SK-N-SH (cell line): ENCODE measurements around the gene HK1. TPM values are rescaled to one million over a fixed set of nuclear protein-coding genes. Genes with fewer than 3 reads are reported as not detected.

Experiments
- CTCF ChIA-PET: fragments of 300-600, 350-600 bp; formaldehyde crosslinking; extraction: SDS; loops from one replicate; lab custom pipeline; 2021; lab: Yijun Ruan, JAX
- POLR2A ChIA-PET: fragments of 350-600 bp; sonication (Branson Sonifier 250); formaldehyde crosslinking; extraction: SDS; loops from one replicate; lab custom pipeline; 2020; ENCODE audit warnings: antibody characterized with exemption, inconsistent platforms; lab: Yijun Ruan, JAX
- DNase-seq: peaks from one replicate; pipeline ENCODE4 v3.0.0; 2012
- H2AFZ ChIP-seq: fragments of 200-600 bp; sonication (generic); 2 replicates; pipeline ENCODE4 v1.8.1; 2016; ENCODE audit warnings: antibody characterized with exemption, mild to moderate bottlenecking, low read depth
- H3F3A ChIP-seq: fragments of 200-600 bp; sonication (generic); replicated peaks from 2 replicates; pipeline ENCODE3; 2016; ENCODE audit warnings: antibody characterized with exemption, mild to moderate bottlenecking; ENCODE audit not compliant: insufficient read depth
- H3K27ac ChIP-seq, 2 experiments: fragments of 200-500 bp in 1 of 2; fragments of 200-600 bp in 1 of 2; sonication (Bioruptor generic) in 1 of 2; sonication (generic), shearing (Covaris generic) in 1 of 2; 2 replicates each; pipeline versions ENCODE4 v1.5.1 to v1.6.1; 2014 to 2016; ENCODE audit warnings: low read depth in 2 of 2, inconsistent platforms in 1 of 2, low read length in 1 of 2, mild to moderate bottlenecking in 1 of 2, mixed read lengths in 1 of 2
- H3K27me3 ChIP-seq: fragments of 200-600 bp; sonication (generic), shearing (Covaris generic); 2 replicates; pipeline ENCODE4 v1.6.1; 2016; ENCODE audit warnings: mixed run types; ENCODE audit not compliant: insufficient read depth
- H3K36me3 ChIP-seq, 2 experiments: fragments of 200-500 bp in 1 of 2; fragments of 200-600 bp in 1 of 2; sonication (Bioruptor generic) in 1 of 2; sonication (generic) in 1 of 2; replicated peaks in 1 of 2; 2 replicates each; pipeline versions ENCODE3 to v1.5.1; 2014 to 2016; ENCODE audit warnings: low read length in 1 of 2, mild to moderate bottlenecking in 1 of 2; ENCODE audit not compliant: insufficient read depth in 2 of 2, control insufficient read depth in 1 of 2
- H3K4me1 ChIP-seq, 2 experiments: fragments of 200-500 bp in 1 of 2; fragments of 200-600 bp in 1 of 2; sonication (Bioruptor generic) in 1 of 2; sonication (generic), shearing (Covaris generic) in 1 of 2; 2 replicates each; pipeline versions ENCODE4 v1.5.1 to v1.6.1; 2014 to 2016; ENCODE audit warnings: low read depth in 1 of 2, low read length in 1 of 2, mixed run types in 1 of 2; ENCODE audit not compliant: insufficient read depth in 2 of 2, control insufficient read depth in 1 of 2
- H3K4me2 ChIP-seq: fragments of 200-600 bp; sonication (generic), shearing (Covaris generic); 2 replicates; pipeline ENCODE4 v1.6.1; 2017; ENCODE audit warnings: mixed run types
- H3K4me3 ChIP-seq, 2 experiments: fragments of 200-500 bp in 1 of 2; fragments of 200-600 bp in 1 of 2; sonication (Bioruptor generic) in 1 of 2; sonication (generic), shearing (Covaris generic) in 1 of 2; 2 replicates each; pipeline versions ENCODE4 v1.5.1 to v1.8.1; 2014 to 2016; ENCODE audit warnings: low read depth in 2 of 2, inconsistent platforms in 1 of 2, low read length in 1 of 2, mild to moderate bottlenecking in 1 of 2, mixed read lengths in 1 of 2, moderate library complexity in 1 of 2
- H3K79me2 ChIP-seq: fragments of 200-600 bp; sonication (generic); 2 replicates; pipeline ENCODE4 v1.8.1; 2017; ENCODE audit warnings: mild to moderate bottlenecking; ENCODE audit not compliant: insufficient read depth
- H3K9ac ChIP-seq: fragments of 200-600 bp; sonication (generic); 2 replicates; pipeline ENCODE4 v1.6.1; 2017; ENCODE audit warnings: mixed run types
- H3K9me2 ChIP-seq: fragments of 200-600 bp; sonication (generic); 2 replicates; pipeline ENCODE4 v1.6.1; 2017; ENCODE audit warnings: mixed run types
- H3K9me3 ChIP-seq: fragments of 200-600 bp; sonication (generic); 2 replicates; pipeline ENCODE4 v1.6.1; 2017; ENCODE audit warnings: mixed run types, mild to moderate bottlenecking, moderate library complexity
- H4K20me1 ChIP-seq: fragments of 200-600 bp; sonication (generic); 2 replicates; pipeline ENCODE4 v1.6.1; 2017; ENCODE audit warnings: mild to moderate bottlenecking, mixed run types; ENCODE audit not compliant: insufficient read depth
- CHD2 ChIP-seq: fragments of 150-350 bp; IDR thresholded peaks from 2 replicates; pipeline ENCODE4 v1.6.1; 2018; ENCODE audit warnings: low read length; ENCODE audit not compliant: partially characterized antibody
- CTCF ChIP-seq: fragments of 200-600 bp; sonication (generic); IDR thresholded peaks from 2 replicates; pipeline ENCODE4 v1.6.1; 2017; ENCODE audit warnings: antibody characterized with exemption, mild to moderate bottlenecking, moderate library complexity
- ELF1 ChIP-seq: IDR thresholded peaks from 2 replicates; pipeline ENCODE4 v1.4.0; 2012
- EP300 ChIP-seq, 2 experiments: IDR thresholded peaks; 2 replicates each; pipeline versions ENCODE4 v1.4.0 to v1.6.1; 2012; ENCODE audit warnings: borderline replicate concordance in 1 of 2, low read depth in 1 of 2, low read length in 1 of 2
- FOXJ3 ChIP-seq: sonication (generic); formaldehyde crosslinking; IDR thresholded peaks from 2 replicates; pipeline ENCODE4 v1.5.1; 2020; ENCODE audit warnings: mild to moderate bottlenecking, missing genetic modification reagents
- GABPA ChIP-seq: IDR thresholded peaks from 2 replicates; pipeline ENCODE4 v1.4.0; 2012; ENCODE audit warnings: low read depth, mild to moderate bottlenecking
- GATA2 ChIP-seq: sonication (generic); formaldehyde crosslinking; IDR thresholded peaks from 2 replicates; pipeline ENCODE4 v1.5.0; 2020; ENCODE audit warnings: mild to moderate bottlenecking, missing genetic modification reagents
- JUND ChIP-seq: IDR thresholded peaks from 2 replicates; pipeline ENCODE4 v1.4.0; 2012
- MAX ChIP-seq: IDR thresholded peaks from 2 replicates; pipeline ENCODE4 v1.4.0; 2012; ENCODE audit warnings: low read depth
- MEF2A ChIP-seq: IDR thresholded peaks from 2 replicates; pipeline ENCODE4 v1.4.0; 2012; ENCODE audit warnings: low read depth, borderline replicate concordance
- MXI1 ChIP-seq: IDR thresholded peaks from 2 replicates; pipeline ENCODE4 v1.6.1; 2012; ENCODE audit warnings: mild to moderate bottlenecking, low read depth, low read length, improper control_type of control experiment
- NFIC ChIP-seq: IDR thresholded peaks from 2 replicates; pipeline ENCODE4 v1.4.0; 2012; ENCODE audit warnings: borderline replicate concordance
- NRF1 ChIP-seq: IDR thresholded peaks from 2 replicates; pipeline ENCODE4 v1.6.1; 2012; ENCODE audit warnings: low read depth, mild to moderate bottlenecking, low read length
- PBX3 ChIP-seq: IDR thresholded peaks from 2 replicates; pipeline ENCODE4; 2012
- POLR2AphosphoS5 ChIP-seq: IDR thresholded peaks from 2 replicates; pipeline ENCODE4 v1.6.1; 2012; ENCODE audit warnings: low read depth, low read length
- RAD21 ChIP-seq: IDR thresholded peaks from 2 replicates; pipeline ENCODE4 v1.6.1; 2012; ENCODE audit warnings: mild to moderate bottlenecking, low read length
- RCOR1 ChIP-seq: fragments of 150-350 bp; IDR thresholded peaks from 2 replicates; pipeline ENCODE4 v1.6.1; 2017; ENCODE audit warnings: antibody characterized with exemption, low read length
- RFX5 ChIP-seq: IDR thresholded peaks from 2 replicates; pipeline ENCODE4 v1.6.1; 2012; ENCODE audit warnings: mild to moderate bottlenecking, improper control_type of control experiment, low read length
- RXRA ChIP-seq: IDR thresholded peaks from 2 replicates; pipeline ENCODE4 v1.4.0; 2012; ENCODE audit warnings: low read depth, mild to moderate bottlenecking, borderline replicate concordance
- SMC3 ChIP-seq: IDR thresholded peaks from 2 replicates; pipeline ENCODE4 v1.6.1; 2012; ENCODE audit warnings: low read depth, low read length, improper control_type of control experiment
- TAF1 ChIP-seq: IDR thresholded peaks from 2 replicates; pipeline ENCODE4 v1.6.1; 2012; ENCODE audit warnings: low read depth, mild to moderate bottlenecking, low read length, moderate library complexity, borderline replicate concordance
- TEAD4 ChIP-seq: IDR thresholded peaks from 2 replicates; pipeline ENCODE4 v1.4.0; 2012; ENCODE audit warnings: mild to moderate bottlenecking, borderline replicate concordance; ENCODE audit not compliant: insufficient read depth
- USF2 ChIP-seq: fragments of 150-350 bp; IDR thresholded peaks from 2 replicates; pipeline ENCODE4 v1.6.1; 2017; ENCODE audit warnings: antibody characterized with exemption, low read length, low read depth, borderline replicate concordance
- WGBS: methylation state at CpG from one replicate; pipeline ENCODE4 v1.1.6; 2017; ENCODE audit warnings: low lambda C conversion rate; 5-methylcytosine and 5-hydroxymethylcytosine counted together
- polyA plus RNA-seq, 3 experiments: library from polyadenylated mRNA; depleted of rRNA; stranded (reverse); fragments of >200 nt; gene quantifications; 2 replicates each; pipeline ENCODE4 v1.2.3, GENCODE V29; 2012

Gene HK1
- polyA plus RNA-seq, 1 of the 3 experiments (the other 2 are of a cell fraction), result 38.7 TPM

- no peak overlapping the region for H3K27ac ChIP-seq
- H3K9ac ChIP-seq, result no peak overlapping the region
- no peaks in the 10 kb centered on the region for H3K4me1 ChIP-seq
- no peak overlapping the region for H2AFZ ChIP-seq
- no peaks in the 10 kb centered on the region for H3K79me2 ChIP-seq
- WGBS, result 42% methylated on average over 17 of the region's 17 CpGs
- ChIA-PET POLR2A (no interaction called here), CTCF (interaction anchor here (0.9 to 6.9 kb wide), 15 partner anchors 8 to 270 kb away, joined by 3 to 105 read pairs (median 4); no protein-coding TSS in a partner anchor)
- DNase-seq, result peak; percentile 87
- no peaks in the 10 kb centered on the region for H3F3A ChIP-seq
- no peaks in the 10 kb centered on the region for H3K27me3 ChIP-seq
- H3K36me3 ChIP-seq, result no peaks in the 10 kb centered on the region
- peak overlapping the region in 1 of 2 experiments; percentile 41; a peak in 1 of 4 replicates for H3K4me3 ChIP-seq
- H3K9me2 ChIP-seq, result no peaks in the 10 kb centered on the region
- TF ChIP-seq CHD2 (no peak), GATA2 (CRISPR knock-in tag) (no peak), GABPA (no peak), CTCF (peak; percentile 88), RXRA (no peak), MXI1 (no peak), RCOR1 (0 out of 2 replicates have a peak, but pooled peaks have one; percentile 27), POLR2AphosphoS5 (no peak), SMC3 (peak; percentile 98), RFX5 (no peak), RAD21 (peak; percentile 94), NFIC (no peak), NRF1 (0 out of 2 replicates have a peak, but pooled peaks have one; percentile 14), MEF2A (no peak)
- no peak overlapping the region for H3K4me2 ChIP-seq
- no peaks in the 10 kb centered on the region for H4K20me1 ChIP-seq
- H3K9me3 ChIP-seq, result no peaks in the 10 kb centered on the region
These were observed 40.7 kb upstream of the HK1 start for GRCh38 chr10:69237528-69238159.

GRCh38 chr10:69239136-69239535, 39.2 kb upstream of the HK1 start:
- 73% methylated on average over 3 of the region's 5 CpGs for WGBS
- no peak overlapping the region for H3K4me2 ChIP-seq

More at GRCh38 chr10:69239136-69239535, 39.2 kb upstream of the HK1 start:
- no peak overlapping the region for H3K27ac ChIP-seq
- H2AFZ ChIP-seq, result no peak overlapping the region
- ChIA-PET CTCF (interaction anchor here (0.7 to 6.9 kb wide), 11 partner anchors 10 to 270 kb away, joined by 3 to 105 read pairs (median 3); no protein-coding TSS in a partner anchor), POLR2A (interaction anchor here (1.1 kb wide), 1 partner anchor 153 kb away, joined by 3 read pairs; no protein-coding TSS in a partner anchor)
- no peaks in the 10 kb centered on the region for H3K9me3 ChIP-seq
- no peak for TF ChIP-seq EP300 (IDR thresholded peaks at IDR 0.05; ENCODE audit: borderline replicate concordance in 1 of 2, low read depth in 1 of 2, low read length in 1 of 2)
- TF ChIP-seq FOXJ3 (CRISPR knock-in tag), result no peak
- no peak for TF ChIP-seq TAF1
- no peak for TF ChIP-seq MAX
- no peak for TF ChIP-seq PBX3
- TF ChIP-seq TEAD4, result no peak
- no peak for TF ChIP-seq ELF1
- TF ChIP-seq NFIC, result no peak
- no peak for TF ChIP-seq JUND
- TF ChIP-seq USF2, result no peak
- no peak for TF ChIP-seq POLR2AphosphoS5
- no peaks in the 10 kb centered on the region for H4K20me1 ChIP-seq
- no peaks in the 10 kb centered on the region for H3K27me3 ChIP-seq
- DNase-seq, result no peak
- no peaks in the 10 kb centered on the region for H3F3A ChIP-seq
- no peak overlapping the region for H3K4me3 ChIP-seq
- no peak overlapping the region for H3K9ac ChIP-seq
- H3K36me3 ChIP-seq, result no peaks in the 10 kb centered on the region
- no peaks in the 10 kb centered on the region for H3K9me2 ChIP-seq
- no peaks in the 10 kb centered on the region for H3K79me2 ChIP-seq
- H3K4me1 ChIP-seq, result no peaks in the 10 kb centered on the region
